DMS79 treated with DMSO at 0.1 percent for 48 hours (cell line): Measurements from ENCODE around the gene FN3KRP.
A peak's percentile ranks its signal among the peaks of the same experiment; 100 is the strongest.

ENCODE experiments used
- DNase-seq: peaks from one replicate; lab custom pipeline; 2025; lab: John Stamatoyannopoulos, UW

FN3KRP gene

GRCh38 chr17:82716203-82717010 is at the start of gene FN3KRP:
Gene FN3KRP, plus strand, starts transcription at chr17:82716706. Its CDS starts 50 bp downstream, at chr17:82716756.
- DNase-seq: peak; percentile 57

DNA sequence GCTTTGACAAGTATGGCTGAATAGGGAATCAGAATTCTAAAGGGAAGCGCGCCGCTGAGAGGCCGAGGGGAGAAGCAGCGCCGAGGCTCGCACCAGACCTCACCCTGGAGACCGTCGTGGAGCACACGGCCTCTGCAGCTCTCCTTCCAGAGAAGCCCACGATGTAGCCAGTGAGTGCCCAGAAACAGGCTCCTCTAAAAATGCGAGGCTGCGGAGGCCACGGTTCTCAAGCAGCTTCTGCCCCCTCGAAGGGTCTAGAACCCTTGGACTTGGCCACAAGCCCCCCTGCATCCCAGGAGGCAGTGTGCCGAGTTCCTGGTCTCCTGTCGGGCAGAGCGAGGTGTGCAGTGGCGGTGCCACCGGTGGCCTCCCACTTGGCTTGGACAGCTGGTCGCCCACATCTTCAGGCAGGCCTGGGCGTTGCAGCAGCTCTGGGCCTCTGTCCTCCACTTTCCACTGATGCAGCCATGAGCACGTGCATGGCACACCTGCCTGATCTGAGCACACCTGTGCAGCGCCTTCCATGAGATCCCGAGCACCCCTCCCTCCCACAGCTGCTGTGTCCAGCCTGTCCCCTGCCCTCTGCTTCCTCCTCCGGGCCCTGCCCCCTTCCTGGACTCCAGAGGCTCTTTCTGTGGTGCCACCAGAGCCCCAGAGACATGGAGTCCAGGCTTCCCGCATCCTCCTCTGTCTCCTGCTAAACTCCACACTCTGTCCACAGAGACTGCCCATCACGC is 49.4 kb upstream of the FN3KRP start:
- no peak for DNase-seq

DNA sequence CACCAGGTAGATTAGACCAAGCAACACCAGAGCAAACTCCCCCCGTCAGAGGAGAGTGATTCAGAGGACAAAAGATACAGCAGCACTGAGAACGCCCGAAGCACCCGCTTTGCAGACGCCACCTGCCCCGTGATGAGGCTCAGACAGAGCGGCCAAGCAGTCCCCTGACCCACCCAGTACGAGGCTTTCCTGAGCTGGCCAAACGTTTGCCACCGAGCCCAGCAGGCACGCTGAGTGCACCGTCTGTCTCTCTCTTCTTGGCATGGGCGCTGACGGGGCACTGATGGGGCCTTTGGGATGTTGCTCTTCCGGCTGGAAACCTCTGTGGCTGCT is 48.9 kb upstream of the FN3KRP start:
- DNase-seq: no peak

DNA sequence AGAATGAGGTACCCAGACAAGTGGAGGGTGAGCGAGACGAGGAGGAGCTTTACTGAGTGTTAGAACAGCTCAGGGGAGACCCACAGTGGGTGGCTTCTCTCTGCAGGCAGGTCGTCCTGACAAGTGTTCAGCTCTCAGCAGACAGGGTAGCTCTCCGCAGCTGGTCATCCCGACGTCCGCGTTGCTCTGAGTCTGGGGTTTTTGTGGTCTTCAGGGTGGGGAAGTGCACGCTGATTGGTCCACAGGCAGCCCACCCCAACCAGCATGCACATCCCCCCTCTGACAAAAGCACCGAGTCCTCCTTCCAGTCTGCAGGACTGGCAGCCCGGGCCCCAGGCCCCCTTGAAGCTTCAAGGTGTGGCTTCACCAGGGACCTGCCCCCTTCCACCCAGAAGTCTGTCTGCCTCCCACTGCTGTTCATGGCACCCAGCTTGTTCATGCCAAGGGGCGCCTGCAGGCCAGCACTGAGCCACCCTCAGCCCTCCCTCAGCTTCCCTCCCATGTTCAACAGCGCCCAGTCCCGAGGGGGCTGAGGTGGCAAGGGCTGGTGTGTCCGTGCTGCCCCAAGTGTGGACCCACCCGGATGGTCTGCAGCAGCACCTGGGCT is 48.4 kb upstream of the FN3KRP start:
- DNase-seq: no peak

DNA sequence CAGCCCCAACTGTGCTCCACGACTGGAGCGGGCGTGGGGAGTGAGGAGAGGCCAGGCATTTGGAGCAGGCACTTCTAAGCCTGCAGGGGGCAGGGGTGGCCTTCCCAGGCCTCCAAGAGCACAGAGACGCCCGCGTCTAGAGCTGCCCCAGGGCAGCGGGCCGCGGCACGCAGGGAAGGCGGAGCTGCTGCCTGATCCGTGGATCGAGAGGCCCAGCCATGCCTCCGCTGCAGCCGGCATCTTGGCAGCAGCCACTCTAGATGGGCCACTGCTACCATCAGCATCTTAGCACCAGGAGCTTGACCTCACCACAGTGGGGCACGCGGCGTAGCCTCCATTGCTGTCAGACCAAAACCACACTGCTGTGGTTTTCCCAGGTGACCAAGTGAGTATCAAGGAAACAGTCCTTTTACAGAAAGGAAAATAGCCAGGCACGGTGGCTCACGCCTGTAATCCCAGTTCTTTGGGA is 47.8 kb upstream of the FN3KRP start:
- no peak for DNase-seq

GRCh38 chr17:82670661-82671450 is 45.6 kb upstream of the FN3KRP start:
- no peak for DNase-seq

DNA sequence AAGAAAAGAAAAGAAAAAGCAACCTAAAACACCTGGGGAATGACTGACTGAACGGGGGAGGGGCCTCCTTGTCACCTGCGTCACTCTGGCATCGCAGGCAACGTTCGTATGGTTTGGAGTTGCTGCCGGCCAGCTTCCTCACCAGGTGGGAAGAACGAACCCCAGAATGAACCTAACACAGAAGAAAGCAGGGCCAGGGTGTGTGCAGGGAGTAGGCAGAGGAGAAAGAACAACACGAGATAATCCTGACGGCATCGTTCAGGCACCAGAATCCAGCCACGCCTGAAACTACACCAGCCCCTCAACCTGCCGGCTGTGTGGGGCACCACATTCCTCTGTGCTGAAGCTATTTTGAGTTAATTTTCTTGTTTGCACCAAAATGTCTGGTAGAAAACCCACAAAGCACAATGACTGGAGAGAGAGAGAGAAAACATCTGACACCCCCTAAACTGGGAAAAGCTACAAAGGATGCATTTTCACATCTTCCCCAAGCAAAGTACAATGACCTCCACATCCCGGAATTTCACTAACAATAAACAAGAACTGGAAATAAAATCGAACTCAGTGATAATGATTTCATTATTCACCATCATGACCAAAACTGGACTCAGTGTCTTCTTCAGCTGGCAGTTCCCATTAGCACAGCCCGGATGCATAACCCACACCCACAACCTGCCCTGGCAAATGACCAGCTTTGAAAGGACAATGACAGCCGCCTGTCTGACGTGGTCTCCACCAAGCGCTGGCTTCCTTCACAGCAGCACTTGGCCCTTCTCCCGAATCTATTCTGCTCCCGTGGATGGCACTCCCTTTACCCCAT is 41.6 kb upstream of the FN3KRP start:
- DNase-seq: no peak

DNA sequence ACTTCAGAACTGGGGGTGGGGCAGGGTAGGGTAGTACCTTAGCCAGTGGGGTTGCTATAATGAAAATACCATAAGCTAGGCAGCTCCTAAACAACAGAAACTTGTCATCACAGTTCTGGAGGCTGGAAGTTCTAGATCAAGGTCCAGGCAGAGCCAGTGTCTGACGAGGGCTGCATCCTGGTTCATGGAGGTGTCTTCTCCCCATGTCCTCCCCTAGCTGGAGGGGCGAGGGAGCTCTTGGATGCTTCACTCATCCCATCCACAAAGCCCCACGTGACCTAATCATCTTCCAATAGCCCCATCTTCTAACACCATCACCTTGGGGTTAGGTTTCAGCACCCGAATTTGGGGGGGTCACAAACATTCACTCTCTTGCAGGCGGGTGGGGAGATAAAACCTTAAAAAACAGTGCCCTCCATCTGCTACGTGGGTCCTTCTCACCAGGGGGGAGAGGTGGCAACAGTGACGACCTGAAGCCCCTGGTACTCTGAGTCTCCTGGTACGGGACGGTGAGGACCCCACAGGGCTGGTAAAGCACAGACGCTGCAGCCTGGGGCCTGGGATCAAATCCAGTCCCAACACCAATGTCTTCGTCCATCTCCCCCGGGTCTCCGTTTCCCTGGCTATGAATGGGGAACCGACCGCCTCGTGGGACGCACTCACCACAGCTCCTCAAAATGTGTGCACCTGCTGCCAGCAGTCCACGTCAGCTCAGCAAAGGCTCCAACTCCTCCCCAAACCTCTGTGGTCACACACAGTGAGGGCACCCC is 40.8 kb upstream of the FN3KRP start:
- DNase-seq: no peak

- no peak for DNase-seq
Observed at GRCh38 chr17:82677353-82677925, 39.1 kb upstream of the FN3KRP start.

DNA sequence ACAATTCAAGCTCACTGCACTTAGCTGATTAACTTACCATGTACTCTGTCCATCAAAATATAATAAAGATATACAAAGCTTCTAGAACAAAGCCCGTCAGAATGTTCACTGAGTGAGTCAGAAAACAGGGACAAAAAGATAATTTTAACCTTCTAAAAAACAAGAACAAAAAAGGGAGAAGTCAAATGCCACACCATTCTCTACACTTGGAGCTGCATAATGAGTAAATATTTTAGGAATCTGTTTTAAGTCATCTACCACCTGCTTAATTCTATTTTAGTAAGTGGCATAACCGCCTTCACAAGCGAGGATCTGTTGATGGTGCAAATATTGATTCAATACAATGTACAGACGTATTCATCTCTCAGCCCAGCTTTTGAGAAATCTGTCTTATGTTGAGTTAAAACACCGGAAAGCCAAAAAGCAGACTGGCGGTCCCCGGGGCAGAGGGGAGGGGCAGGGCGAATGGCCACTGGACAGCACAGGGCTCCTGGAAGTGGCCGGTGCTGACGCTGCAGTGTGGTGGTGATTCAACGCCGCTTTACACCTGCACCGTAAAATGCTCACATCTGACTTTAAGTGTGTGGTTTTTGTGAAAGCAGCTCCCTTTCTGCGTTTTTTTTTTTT is 38.1 kb upstream of the FN3KRP start:
- DNase-seq: no peak

- no peak for DNase-seq
Observed at GRCh38 chr17:82679586-82680465, 36.7 kb upstream of the FN3KRP start.

DNA sequence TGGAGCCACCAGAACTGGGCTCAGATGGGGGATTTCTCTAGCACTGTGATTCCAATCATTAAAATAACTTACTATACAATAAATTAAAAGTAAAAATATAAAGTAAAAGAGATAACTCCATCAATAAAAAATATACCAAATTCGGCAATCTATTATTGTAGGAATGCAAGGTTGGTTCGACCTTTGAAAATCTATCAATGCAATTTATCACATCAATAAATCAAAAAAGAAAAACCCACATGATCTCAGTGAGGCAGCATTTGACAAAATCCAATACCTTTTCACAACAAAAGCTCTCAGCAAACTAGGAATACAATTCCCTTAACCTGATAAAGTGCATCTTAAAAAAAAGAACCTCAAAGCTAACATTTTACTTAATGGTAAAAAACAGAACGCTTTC is 35.0 kb upstream of the FN3KRP start:
- DNase-seq: no peak

GRCh38 chr17:82683534-82683933 is 33.0 kb upstream of the FN3KRP start:
- DNase-seq: no peak

- no peak for DNase-seq
Observed at GRCh38 chr17:82684228-82684841, 32.2 kb upstream of the FN3KRP start.

GRCh38 chr17:82685291-82685690 is 31.2 kb upstream of the FN3KRP start:
- DNase-seq: no peak

- no peak for DNase-seq
Observed at GRCh38 chr17:82686366-82687324, 29.9 kb upstream of the FN3KRP start.

DNA sequence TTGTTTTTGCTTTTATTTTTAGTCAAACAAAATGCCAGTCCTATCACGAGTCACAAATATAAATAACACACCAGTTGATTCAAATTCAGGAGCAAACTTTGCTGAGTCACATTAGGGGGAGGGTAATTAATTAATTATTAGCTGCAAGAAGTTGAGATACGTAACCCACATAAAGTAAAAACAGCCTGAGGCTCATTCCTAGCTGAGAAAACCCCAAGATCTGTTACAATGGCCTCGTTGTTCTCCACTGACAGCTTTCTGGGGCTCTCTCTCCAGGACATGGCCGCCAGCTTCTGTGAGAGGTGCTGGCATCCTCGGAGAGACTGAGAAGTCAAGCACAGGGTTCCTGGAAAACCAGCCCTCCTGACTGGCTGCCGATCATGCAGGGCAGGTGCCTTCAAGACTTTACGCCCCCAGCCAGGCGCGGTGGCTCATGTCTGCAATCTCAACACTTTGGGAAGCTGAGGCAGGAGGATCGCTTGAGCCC is 29.1 kb upstream of the FN3KRP start:
- no peak for DNase-seq
